ENCODE results near the gene ESYT1. TPM values are rescaled to one million over a fixed set of nuclear protein-coding genes. Genes with fewer than 3 reads are reported as not detected.
A peak's percentile ranks its signal among the peaks of the same experiment; 100 is the strongest.

ESYT1 gene
- total RNA-seq, 2 experiments from 2014 or later = 266 to 279 TPM

- ChIA-PET CTCF (interaction anchor here (0.6 to 9.6 kb wide), 4 partner anchors 19 to 63 kb away, joined by 5 to 271 read pairs (median 33); partner anchors contain the start of genes ESYT1, RPL41 and ZC3H10), POLR2A (interaction anchor here (3.0 to 5.1 kb wide), 6 partner anchors 16 to 69 kb away, joined by 11 to 114 read pairs (median 48); partner anchors contain the start of genes ESYT1, MYL6, MYL6B and RPL41)
- H3K4me3 Mint-ChIP-seq = no peak overlapping the region
- peaks cover 53% of the 10 kb centered on the region for H3K36me3 Mint-ChIP-seq (ENCODE audit: low read depth)
- H3K9me3 Mint-ChIP-seq = no peaks in the 10 kb centered on the region
- no peak overlapping the region for H3K27ac Mint-ChIP-seq
- peaks cover 41% of the 10 kb centered on the region for H3K4me1 Mint-ChIP-seq
- no peaks in the 10 kb centered on the region for H3K27me3 Mint-ChIP-seq
- no peak for DNase-seq
Observed at GRCh38 chr12:56186957-56187356, 58.9 kb downstream of the ESYT1 start.

- Mint-ChIP-seq H3K27ac (peak overlapping the region; percentile 77), H3K36me3 (ENCODE audit: low read depth) (peaks cover 54% of the 10 kb centered on the region), H3K27me3 (no peaks in the 10 kb centered on the region), H3K9me3 (no peaks in the 10 kb centered on the region), H3K4me3 (peak overlapping the region; percentile 84), H3K4me1 (peaks cover 50% of the 10 kb centered on the region)
- CTCF ChIA-PET = interaction anchor here (0.9 to 9.6 kb wide), 19 partner anchors 11 to 447 kb away, joined by 3 to 271 read pairs (median 9); partner anchors contain the start of genes ANKRD52, COQ10A, ESYT1 and MYL6
- no peak for DNase-seq
- POLR2A ChIA-PET = interaction anchor here (0.8 to 5.1 kb wide), 20 partner anchors 9 to 441 kb away, joined by 3 to 114 read pairs (median 10); partner anchors contain the start of genes ANKRD52, ESYT1, MYL6 and MYL6B
Observed at GRCh38 chr12:56188131-56188777, 60.2 kb downstream of the ESYT1 start.

GRCh38 chr12:56188778-56189098 is 60.7 kb downstream of the ESYT1 start:
- peak overlapping the region; percentile 84 for H3K4me3 Mint-ChIP-seq
- peaks cover 53% of the 10 kb centered on the region for H3K4me1 Mint-ChIP-seq
- POLR2A ChIA-PET = interaction anchor here (0.8 to 5.1 kb wide), 22 partner anchors 9 to 441 kb away, joined by 3 to 114 read pairs (median 8); partner anchors contain the start of genes ANKRD52, ESYT1, MYL6 and MYL6B
- DNase-seq = no peak
- no peaks in the 10 kb centered on the region for H3K9me3 Mint-ChIP-seq
- no peaks in the 10 kb centered on the region for H3K27me3 Mint-ChIP-seq
- peaks cover 55% of the 10 kb centered on the region for H3K36me3 Mint-ChIP-seq (ENCODE audit: low read depth)
- peak overlapping the region; percentile 77 for H3K27ac Mint-ChIP-seq
- CTCF ChIA-PET = interaction anchor here (0.9 to 9.6 kb wide), 29 partner anchors 10 to 450 kb away, joined by 3 to 271 read pairs (median 9); partner anchors contain the start of genes ANKRD52, COQ10A, ESYT1 and PA2G4

GRCh38 chr12:56189099-56189917 is 61.2 kb downstream of the ESYT1 start, which contains the start of gene SMARCC2:
TSS of gene SMARCC2 (minus strand) at chr12:56189483. CDS start at chr12:56189461, 22 bp downstream.
- DNase-seq = peak; percentile 85
- Mint-ChIP-seq H3K36me3 (ENCODE audit: low read depth) (peaks cover 49% of the 10 kb centered on the region), H3K4me3 (peak within 1 kb of the TSS; percentile 97), H3K9me3 (no peaks in the 10 kb centered on the region), H3K27me3 (no peaks in the 10 kb centered on the region), H3K4me1 (peaks cover 53% of the 10 kb centered on the region), H3K27ac (peak within 1 kb of the TSS; percentile 94)
- ChIA-PET CTCF (interaction anchor here (0.7 to 9.6 kb wide), 57 partner anchors 10 to 451 kb away, joined by 3 to 271 read pairs (median 5); partner anchors contain the start of genes ANKRD52, COQ10A, CS and ESYT1), POLR2A (interaction anchor here (0.6 to 5.1 kb wide), 32 partner anchors 11 to 440 kb away, joined by 3 to 114 read pairs (median 6); partner anchors contain the start of genes ANKRD52, CNPY2, ESYT1 and MYL6)

GRCh38 chr12:56189918-56190694 is 62.0 kb downstream of the ESYT1 start:
- Mint-ChIP-seq H3K27me3 (no peaks in the 10 kb centered on the region), H3K27ac (peak overlapping the region; percentile 94), H3K4me1 (peaks cover 53% of the 10 kb centered on the region), H3K36me3 (ENCODE audit: low read depth) (peaks cover 46% of the 10 kb centered on the region), H3K9me3 (no peaks in the 10 kb centered on the region), H3K4me3 (peak overlapping the region; percentile 97)
- POLR2A ChIA-PET = interaction anchor here (0.6 to 5.1 kb wide), 29 partner anchors 11 to 279 kb away, joined by 3 to 114 read pairs (median 7); partner anchors contain the start of genes CNPY2, ESYT1, MYL6 and MYL6B
- DNase-seq = peak; percentile 81
- CTCF ChIA-PET = interaction anchor here (0.7 to 9.6 kb wide), 53 partner anchors 9 to 452 kb away, joined by 3 to 271 read pairs (median 5); partner anchors contain the start of genes ANKRD52, COQ10A, CS and ESYT1

GRCh38 chr12:56190695-56191155 is 62.7 kb downstream of the ESYT1 start:
- ChIA-PET CTCF (interaction anchor here (0.7 to 9.6 kb wide), 14 partner anchors 10 to 373 kb away, joined by 3 to 271 read pairs (median 9); partner anchors contain the start of genes ANKRD52, CS, ESYT1 and ORMDL2), POLR2A (interaction anchor here (0.6 to 5.1 kb wide), 8 partner anchors 29 to 278 kb away, joined by 3 to 114 read pairs (median 16); partner anchors contain the start of genes ESYT1, MYL6, PA2G4 and RPL41)
- no peak for DNase-seq
- Mint-ChIP-seq H3K9me3 (no peaks in the 10 kb centered on the region), H3K4me3 (peak overlapping the region; percentile 97), H3K27ac (peak overlapping the region; percentile 94), H3K27me3 (no peaks in the 10 kb centered on the region), H3K36me3 (ENCODE audit: low read depth) (peaks cover 44% of the 10 kb centered on the region), H3K4me1 (peaks cover 52% of the 10 kb centered on the region)

GRCh38 chr12:56192582-56192981 is 64.5 kb downstream of the ESYT1 start:
- peaks cover 27% of the 10 kb centered on the region for H3K36me3 Mint-ChIP-seq (ENCODE audit: low read depth)
- ChIA-PET CTCF (interaction anchor here (1.0 to 9.6 kb wide), 8 partner anchors 9 to 272 kb away, joined by 3 to 271 read pairs (median 6); partner anchors contain the start of genes ESYT1, RNF41, RPL41 and ZC3H10), POLR2A (interaction anchor here (1.0 kb wide), 1 partner anchor 34 kb away, joined by 3 read pairs; no protein-coding TSS in a partner anchor)
- peak overlapping the region; percentile 48 for H3K27ac Mint-ChIP-seq
- H3K9me3 Mint-ChIP-seq = no peaks in the 10 kb centered on the region
- H3K4me1 Mint-ChIP-seq = peaks cover 35% of the 10 kb centered on the region
- DNase-seq = no peak
- no peaks in the 10 kb centered on the region for H3K27me3 Mint-ChIP-seq
- no peak overlapping the region for H3K4me3 Mint-ChIP-seq

GRCh38 chr12:56193025-56193578 is 65.0 kb downstream of the ESYT1 start:
- DNase-seq = peak; percentile 78
- ChIA-PET CTCF (interaction anchor here (1.1 to 9.6 kb wide), 8 partner anchors 9 to 271 kb away, joined by 3 to 271 read pairs (median 6); partner anchors contain the start of genes ESYT1, RNF41, RPL41 and ZC3H10), POLR2A (interaction anchor here (0.8 to 1.0 kb wide), 2 partner anchors 20 to 34 kb away, joined by 3 to 5 read pairs; no protein-coding TSS in a partner anchor)
- Mint-ChIP-seq H3K27ac (peak overlapping the region; percentile 22), H3K27me3 (no peaks in the 10 kb centered on the region), H3K9me3 (no peaks in the 10 kb centered on the region), H3K4me3 (no peak overlapping the region), H3K4me1 (peaks cover 30% of the 10 kb centered on the region), H3K36me3 (ENCODE audit: low read depth) (peaks cover 22% of the 10 kb centered on the region)

Other genes with a start within 250 kb of the ESYT1 start
- 10 to 100 TPM; 54.2 to 56.0 TPM for gene PYM1, start 200.4 kb upstream of the ESYT1 start, total RNA-seq
- gene DGKA, start 197.1 kb upstream of the ESYT1 start, total RNA-seq = 100 to 1,000 TPM; 427 to 431 TPM
- gene PMEL, start 162.2 kb upstream of the ESYT1 start, total RNA-seq = under 1 TPM; 0.33 to 0.60 TPM
- gene CDK2, start 161.4 kb upstream of the ESYT1 start, total RNA-seq = 10 to 100 TPM; 88.9 to 98.9 TPM
- 10 to 100 TPM; 70.1 to 71.5 TPM for gene RAB5B, start 154.2 kb upstream of the ESYT1 start, total RNA-seq
- gene SUOX, start 131.0 kb upstream of the ESYT1 start, total RNA-seq = 1 to 10 TPM; 4.2 to 5.3 TPM
- gene IKZF4, start 107.2 kb upstream of the ESYT1 start, total RNA-seq = 10 to 100 TPM; 17.6 to 19.4 TPM
- 10 to 100 TPM; 30.4 to 35.0 TPM for gene RPS26, start 86.3 kb upstream of the ESYT1 start, total RNA-seq
- 1 to 10 TPM; 2.3 to 2.5 TPM for gene ERBB3, start 48.1 kb upstream of the ESYT1 start, total RNA-seq
- 100 to 1,000 TPM; 242 to 243 TPM for gene PA2G4, start 23.7 kb upstream of the ESYT1 start, total RNA-seq
- 1,000 to 10,000 TPM; 3,981 to 4,002 TPM for gene RPL41, start 11.6 kb upstream of the ESYT1 start, total RNA-seq
- 10 to 100 TPM in 1 of 2 experiments, 1 to 10 TPM in 1; 8.0 to 10.3 TPM for gene ZC3H10, start 10.0 kb upstream of the ESYT1 start, total RNA-seq
- gene MYL6B, start 24.3 kb downstream of the ESYT1 start, total RNA-seq = 10 to 100 TPM; 60.4 to 63.2 TPM
- 1,000 to 10,000 TPM; 1,594 to 1,602 TPM for gene MYL6, start 30.1 kb downstream of the ESYT1 start, total RNA-seq
- 100 to 1,000 TPM; 133 to 137 TPM for gene SMARCC2, start 61.2 kb downstream of the ESYT1 start, total RNA-seq
- gene RNF41, start 93.7 kb downstream of the ESYT1 start, total RNA-seq = 10 to 100 TPM; 33.8 to 35.2 TPM
- gene NABP2, start 96.1 kb downstream of the ESYT1 start, total RNA-seq = 10 to 100 TPM; 49.6 to 52.3 TPM
- gene SLC39A5, start 101.8 kb downstream of the ESYT1 start, total RNA-seq = 1 to 10 TPM in 1 of 2 experiments, under 1 TPM in 1; 0.80 to 1.2 TPM
- gene ANKRD52, start 130.1 kb downstream of the ESYT1 start, total RNA-seq = 10 to 100 TPM; 46.4 to 50.1 TPM
- 10 to 100 TPM; 12.8 to 16.7 TPM for gene COQ10A, start 138.7 kb downstream of the ESYT1 start, total RNA-seq
- 100 to 1,000 TPM; 188 to 193 TPM for gene CS, start 172.1 kb downstream of the ESYT1 start, total RNA-seq
- gene CNPY2, start 187.7 kb downstream of the ESYT1 start, total RNA-seq = 10 to 100 TPM; 95.0 to 99.3 TPM
- 10 to 100 TPM; 61.3 to 64.2 TPM for gene PAN2, start 205.7 kb downstream of the ESYT1 start, total RNA-seq
- 10 to 100 TPM; 11.0 to 11.7 TPM for gene IL23A, start 210.6 kb downstream of the ESYT1 start, total RNA-seq
- gene STAT2, start 231.8 kb downstream of the ESYT1 start, total RNA-seq = 100 to 1,000 TPM; 298 to 304 TPM
- gene APOF, start 234.6 kb downstream of the ESYT1 start, total RNA-seq = not detected

Data from activated CD4-positive, alpha-beta memory T cell treated with anti-CD3 and anti-CD28 coated beads, Interleukin-2, amount 10 ng/mL, durations not matched to agents 7 days and 5 days (primary cell).